HepG2 (cell line): ENCODE measurements around the gene KIAA0930.

Experiments used
- HOXA7 ChIP-seq: sonication (generic); formaldehyde crosslinking; IDR thresholded peaks from 2 replicates; pipeline ENCODE4 v1.8.1; 2022; ENCODE audit warnings: mild to moderate bottlenecking, missing genetic modification reagents, moderate library complexity
- MAFK ChIP-seq, 2 experiments: IDR thresholded peaks in 1 of 2; conservative IDR thresholded peaks in 1 of 2; 2 replicates each; pipeline ENCODE4 v1.6.1; 2011; ENCODE audit warnings: improper control_type of control experiment in 2 of 2, low read length in 2 of 2
- ZNF549 ChIP-seq: sonication (generic); formaldehyde crosslinking; IDR thresholded peaks from 2 replicates; pipeline ENCODE4 v1.5.0; 2020; ENCODE audit warnings: missing genetic modification reagents
- TF ChIP-seq, protein P1 (sequence below): sonication (generic); formaldehyde crosslinking; IDR thresholded peaks from 2 replicates; pipeline ENCODE4 v1.4.0; 2020; ENCODE audit warnings: low read depth, mild to moderate bottlenecking, missing genetic modification reagents
- TF ChIP-seq, protein P2 (sequence below): sonication (generic); formaldehyde crosslinking; IDR thresholded peaks from 2 replicates; pipeline ENCODE4 v1.4.0; 2020; ENCODE audit warnings: missing genetic modification reagents
- TF ChIP-seq, protein P3 (sequence below): sonication (generic); formaldehyde crosslinking; IDR thresholded peaks from 2 replicates; pipeline ENCODE4 v1.5.0; 2020; ENCODE audit warnings: missing genetic modification reagents, mild to moderate bottlenecking, borderline replicate concordance

DNA sequence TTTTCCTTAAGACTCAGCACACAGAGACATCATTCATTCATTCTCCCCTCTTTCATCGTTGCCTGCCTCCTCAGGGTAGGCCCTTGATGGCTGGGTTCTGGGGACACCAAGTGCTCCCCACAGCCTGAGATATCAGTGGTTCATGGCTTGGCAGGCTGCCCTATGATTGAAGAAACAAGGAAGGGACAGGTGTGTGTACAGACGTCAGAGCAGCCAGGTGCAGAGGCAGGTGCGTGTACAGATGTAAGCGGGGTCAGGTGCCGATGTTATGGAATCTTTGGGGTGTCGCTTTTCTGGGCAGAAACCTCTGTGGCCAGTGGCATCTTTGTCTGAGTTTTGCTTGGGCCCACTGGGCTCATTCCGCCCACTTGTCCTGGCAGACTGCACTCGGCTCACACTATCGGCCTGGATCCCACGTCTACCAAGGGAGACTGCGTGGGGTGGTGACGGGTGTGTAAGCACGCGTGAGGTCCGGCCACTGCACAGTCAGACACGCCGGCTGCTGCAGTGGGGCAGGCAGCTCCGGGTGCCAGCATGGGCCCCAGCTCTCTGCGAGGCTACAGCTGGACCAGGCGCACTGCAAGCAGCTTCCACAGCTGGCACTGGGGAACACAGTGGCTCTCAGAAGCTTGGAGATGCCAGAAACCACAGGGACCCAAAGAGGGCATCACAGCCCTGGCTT, 20.9 kb upstream of the KIAA0930 start:
- no peak for TF ChIP-seq HOXA7
- TF ChIP-seq, protein P1, sequence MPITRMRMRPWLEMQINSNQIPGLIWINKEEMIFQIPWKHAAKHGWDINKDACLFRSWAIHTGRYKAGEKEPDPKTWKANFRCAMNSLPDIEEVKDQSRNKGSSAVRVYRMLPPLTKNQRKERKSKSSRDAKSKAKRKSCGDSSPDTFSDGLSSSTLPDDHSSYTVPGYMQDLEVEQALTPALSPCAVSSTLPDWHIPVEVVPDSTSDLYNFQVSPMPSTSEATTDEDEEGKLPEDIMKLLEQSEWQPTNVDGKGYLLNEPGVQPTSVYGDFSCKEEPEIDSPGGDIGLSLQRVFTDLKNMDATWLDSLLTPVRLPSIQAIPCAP (CRISPR knock-in tag), result no peak
- no peak for TF ChIP-seq ZNF549 (CRISPR knock-in tag)
- TF ChIP-seq, protein P2, sequence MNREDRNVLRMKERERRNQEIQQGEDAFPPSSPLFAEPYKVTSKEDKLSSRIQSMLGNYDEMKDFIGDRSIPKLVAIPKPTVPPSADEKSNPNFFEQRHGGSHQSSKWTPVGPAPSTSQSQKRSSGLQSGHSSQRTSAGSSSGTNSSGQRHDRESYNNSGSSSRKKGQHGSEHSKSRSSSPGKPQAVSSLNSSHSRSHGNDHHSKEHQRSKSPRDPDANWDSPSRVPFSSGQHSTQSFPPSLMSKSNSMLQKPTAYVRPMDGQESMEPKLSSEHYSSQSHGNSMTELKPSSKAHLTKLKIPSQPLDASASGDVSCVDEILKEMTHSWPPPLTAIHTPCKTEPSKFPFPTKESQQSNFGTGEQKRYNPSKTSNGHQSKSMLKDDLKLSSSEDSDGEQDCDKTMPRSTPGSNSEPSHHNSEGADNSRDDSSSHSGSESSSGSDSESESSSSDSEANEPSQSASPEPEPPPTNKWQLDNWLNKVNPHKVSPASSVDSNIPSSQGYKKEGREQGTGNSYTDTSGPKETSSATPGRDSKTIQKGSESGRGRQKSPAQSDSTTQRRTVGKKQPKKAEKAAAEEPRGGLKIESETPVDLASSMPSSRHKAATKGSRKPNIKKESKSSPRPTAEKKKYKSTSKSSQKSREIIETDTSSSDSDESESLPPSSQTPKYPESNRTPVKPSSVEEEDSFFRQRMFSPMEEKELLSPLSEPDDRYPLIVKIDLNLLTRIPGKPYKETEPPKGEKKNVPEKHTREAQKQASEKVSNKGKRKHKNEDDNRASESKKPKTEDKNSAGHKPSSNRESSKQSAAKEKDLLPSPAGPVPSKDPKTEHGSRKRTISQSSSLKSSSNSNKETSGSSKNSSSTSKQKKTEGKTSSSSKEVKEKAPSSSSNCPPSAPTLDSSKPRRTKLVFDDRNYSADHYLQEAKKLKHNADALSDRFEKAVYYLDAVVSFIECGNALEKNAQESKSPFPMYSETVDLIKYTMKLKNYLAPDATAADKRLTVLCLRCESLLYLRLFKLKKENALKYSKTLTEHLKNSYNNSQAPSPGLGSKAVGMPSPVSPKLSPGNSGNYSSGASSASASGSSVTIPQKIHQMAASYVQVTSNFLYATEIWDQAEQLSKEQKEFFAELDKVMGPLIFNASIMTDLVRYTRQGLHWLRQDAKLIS, result no peak
- TF ChIP-seq MAFK (conservative IDR thresholded peaks at IDR 0.05 in 1 of 2, IDR thresholded peaks at IDR 0.05 in 1 of 2; ENCODE audit: low read length in 2 of 2), result no peak
- TF ChIP-seq, protein P3, sequence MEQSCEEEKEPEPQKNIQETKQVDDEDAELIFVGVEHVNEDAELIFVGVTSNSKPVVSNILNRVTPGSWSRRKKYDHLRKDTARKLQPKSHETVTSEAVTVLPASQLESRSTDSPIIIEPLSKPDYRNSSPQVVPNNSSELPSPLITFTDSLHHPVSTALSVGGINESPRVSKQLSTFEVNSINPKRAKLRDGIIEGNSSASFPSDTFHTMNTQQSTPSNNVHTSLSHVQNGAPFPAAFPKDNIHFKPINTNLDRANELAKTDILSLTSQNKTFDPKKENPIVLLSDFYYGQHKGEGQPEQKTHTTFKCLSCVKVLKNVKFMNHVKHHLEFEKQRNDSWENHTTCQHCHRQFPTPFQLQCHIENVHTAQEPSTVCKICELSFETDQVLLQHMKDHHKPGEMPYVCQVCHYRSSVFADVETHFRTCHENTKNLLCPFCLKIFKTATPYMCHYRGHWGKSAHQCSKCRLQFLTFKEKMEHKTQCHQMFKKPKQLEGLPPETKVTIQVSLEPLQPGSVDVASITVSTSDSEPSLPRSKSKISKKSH, result no peak
